Uterus (tissue), 2 donors: Measurements from ENCODE around the gene ITGA2B.

Experiments used
- CTCF ChIP-seq, 4 experiments: fragments of 200-600 bp in 2 of 4; fragments of 450-650 bp in 2 of 4; sonication (generic) in 2 of 4; IDR thresholded peaks; one replicate each; pipeline ENCODE4 v1.5.1; 2016 to 2019; ENCODE audit warnings: antibody characterized with exemption in 4 of 4, mild to moderate bottlenecking in 2 of 4, moderate library complexity in 1 of 4
- POLR2A ChIP-seq, 2 donors: fragments of 450-650 bp; IDR thresholded peaks; one replicate each; pipeline ENCODE4 v1.6.1; 2016; ENCODE audit warnings: antibody characterized with exemption in 2 of 2, mild to moderate bottlenecking in 1 of 2, moderate library complexity in 1 of 2

GRCh38 chr17:44350733-44351226, 38.7 kb downstream of the ITGA2B start:
- TF ChIP-seq CTCF (IDR thresholded peaks at IDR 0.05) (peak; percentile 32 to 64 (median 55)), POLR2A (IDR thresholded peaks at IDR 0.05) (no peak)
